AG04449 (cell line): ENCODE data around the gene SP7.
"Not testable (repeated sequence)": the region's sequence is repeated elsewhere in the genome, so short reads cannot be mapped to it uniquely, and the experiment has no call there.

Source experiments
- CTCF ChIA-PET: fragments of 350-600 bp; formaldehyde crosslinking; extraction: SDS; loops from one replicate; lab custom pipeline; 2021; ENCODE audit warnings: antibody characterized with exemption; lab: Yijun Ruan, JAX
- POLR2A ChIA-PET: fragments of 400-600, 350-600 bp; formaldehyde crosslinking; extraction: SDS; loops from one replicate; lab custom pipeline; 2020; ENCODE audit warnings: antibody characterized with exemption, inconsistent platforms; lab: Yijun Ruan, JAX
- DNase-seq: peaks from one replicate; pipeline ENCODE4 v3.0.0-alpha.2; 2010; ENCODE audit warnings: low read depth, low spot score
- H3K4me3 ChIP-seq: 2 replicates; pipeline ENCODE4 v1.5.1; 2011; ENCODE audit warnings: low read depth, mild to moderate bottlenecking, control low read depth, low read length
- CTCF ChIP-seq: IDR thresholded peaks from one replicate; pipeline ENCODE4 v1.5.1; 2011; ENCODE audit warnings: mild to moderate bottlenecking, moderate library complexity, low read length, control low read depth, inconsistent platforms; ENCODE audit not compliant: insufficient read depth; ENCODE audit errors: missing control alignments

Gene SP7

DNA sequence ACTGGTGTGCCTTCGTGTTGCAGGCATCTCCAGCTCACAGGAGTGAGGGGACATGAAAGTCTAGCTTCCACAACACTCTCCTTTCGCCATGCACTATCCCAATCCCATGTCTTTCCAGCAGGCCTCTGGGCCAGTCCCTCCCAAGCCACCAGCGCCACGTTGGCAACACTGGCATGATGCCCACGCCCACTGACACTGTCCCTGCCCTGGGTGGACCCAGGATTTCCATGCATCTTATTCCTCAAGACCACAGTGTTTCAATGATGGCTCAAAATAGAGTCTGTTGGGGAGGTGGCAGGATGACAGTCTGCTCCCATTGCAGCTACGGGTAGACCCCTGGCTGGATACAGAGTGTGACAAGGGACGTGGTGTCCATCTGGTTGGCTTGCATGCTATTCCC, 2.3 kb downstream of the SP7 start:
- TF ChIP-seq CTCF: no peak
- CTCF ChIA-PET: interaction anchor here (0.9 to 15.8 kb wide), 5 partner anchors 10 to 87 kb away, joined by 3 to 391 read pairs (median 4); partner anchors contain the start of gene AAAS
- POLR2A ChIA-PET: no interaction called here
- no peak overlapping the region for H3K4me3 ChIP-seq
- no peak for DNase-seq

DNA sequence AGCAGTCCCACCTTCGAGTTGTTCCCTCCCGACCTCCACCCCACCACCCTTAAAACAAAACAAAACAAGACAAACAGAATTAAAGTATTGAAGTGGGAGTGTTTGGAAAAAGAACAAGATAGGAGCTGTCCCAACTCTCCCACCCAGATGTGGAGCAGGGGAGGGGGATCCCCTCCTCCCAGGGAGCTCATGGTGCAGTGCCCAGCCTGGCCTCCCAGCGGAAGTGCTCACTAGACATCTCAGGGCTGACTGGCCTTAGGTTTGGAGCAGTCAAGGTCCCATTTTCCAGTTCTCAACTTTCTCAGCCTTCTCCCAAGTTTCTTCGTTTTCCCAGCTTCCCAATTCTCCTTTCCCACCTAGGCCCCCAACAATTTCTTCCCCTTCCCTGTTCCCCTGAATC, 2.9 kb downstream of the SP7 start:
- POLR2A ChIA-PET: no interaction called here
- CTCF ChIA-PET: interaction anchor here (0.9 to 15.8 kb wide), 5 partner anchors 9 to 88 kb away, joined by 3 to 391 read pairs (median 4); partner anchors contain the start of gene AAAS
- TF ChIP-seq CTCF: no peak
- H3K4me3 ChIP-seq: no peak overlapping the region
- DNase-seq: no peak

GRCh38 chr12:53332744-53333143, 3.4 kb downstream of the SP7 start:
- H3K4me3 ChIP-seq: no peak overlapping the region
- ChIA-PET POLR2A (no interaction called here), CTCF (interaction anchor here (0.8 to 15.8 kb wide), 7 partner anchors 9 to 120 kb away, joined by 3 to 391 read pairs (median 7); partner anchors contain the start of genes AAAS and SP1)
- no peak for TF ChIP-seq CTCF
- no peak for DNase-seq

- DNase-seq, H3K4me3 ChIP-seq, POLR2A ChIA-PET: not testable (repeated sequence)
- CTCF ChIA-PET: interaction anchor here (0.8 to 15.8 kb wide), 6 partner anchors 8 to 176 kb away, joined by 3 to 391 read pairs (median 7); partner anchors contain the start of genes AAAS and SP1
These were observed 3.8 kb downstream of the SP7 start for GRCh38 chr12:53332339-53332738.

DNA sequence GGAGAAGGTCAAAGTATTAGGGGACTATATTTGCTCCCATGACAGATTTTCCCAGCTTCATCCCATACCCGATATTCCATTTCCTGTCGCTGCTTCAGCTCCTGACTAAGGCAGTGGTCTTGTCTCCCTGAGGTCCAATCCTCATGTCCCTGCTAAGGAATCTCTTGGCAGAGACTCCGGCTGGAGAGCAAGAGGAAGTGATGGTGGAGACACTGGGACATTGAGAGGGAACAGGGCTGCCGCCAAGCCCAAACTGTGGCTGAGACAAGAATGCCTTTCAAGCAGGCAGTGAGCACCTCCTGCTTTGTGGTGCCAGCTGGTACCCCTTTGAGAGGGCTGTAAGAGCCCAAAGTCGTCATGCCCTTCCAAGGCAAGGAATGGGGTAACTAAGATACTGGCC, 5.5 kb downstream of the SP7 start:
- H3K4me3 ChIP-seq: no peak overlapping the region
- ChIA-PET CTCF (interaction anchor here (0.8 to 15.8 kb wide), 7 partner anchors 8 to 178 kb away, joined by 3 to 391 read pairs (median 7); partner anchors contain the start of gene AAAS), POLR2A (interaction anchor here (1.3 kb wide), 1 partner anchor 9 kb away, joined by 3 read pairs; the partner anchor contains the start of gene AAAS)
- no peak for DNase-seq
- TF ChIP-seq CTCF: no peak

- POLR2A ChIA-PET: interaction anchor here (0.6 kb wide), 1 partner anchor 128 kb away, joined by 3 read pairs; no protein-coding TSS in a partner anchor
These were observed 8.1 kb downstream of the SP7 start for GRCh38 chr12:53328043-53328435.

More at GRCh38 chr12:53328043-53328435, 8.1 kb downstream of the SP7 start:
- TF ChIP-seq CTCF: no peak
- no peak overlapping the region for H3K4me3 ChIP-seq
- no peak for DNase-seq
- CTCF ChIA-PET: interaction anchor here (1.1 to 15.8 kb wide), 10 partner anchors 8 to 182 kb away, joined by 3 to 391 read pairs (median 8); partner anchors contain the start of gene SP7
